Stomach (tissue), 19 donors: Measurements from ENCODE around the gene CTH. TPM values are rescaled to one million over a fixed set of nuclear protein-coding genes. Genes with fewer than 3 reads are reported as not detected.
"Not testable (repeated sequence)": the region's sequence is repeated elsewhere in the genome, so short reads cannot be mapped to it uniquely, and the experiment has no call there.

Experiments
- DNase-seq, 2 donors: peaks; one replicate each; pipeline versions ENCODE4 v3.0.0 to v3.0.0-alpha.2; 2013 to 2019
- H3K27ac ChIP-seq, 5 donors: fragments of 200-600 bp in 4 of 5; sonication (generic) in 4 of 5; one replicate each; pipeline ENCODE4 v1.5.1; 2013 to 2019; ENCODE audit warnings: mild to moderate bottlenecking in 1 of 5, moderate library complexity in 1 of 5
- H3K27me3 ChIP-seq, 3 donors: fragments of 200-600 bp; sonication (generic); one replicate each; pipeline ENCODE4 v1.5.1; 2017 to 2019; ENCODE audit warnings: mixed run types in 1 of 3
- H3K36me3 ChIP-seq, 4 donors: fragments of 200-600 bp; sonication (generic); 1 replicate in 3 of 4; 2 replicates in 1 of 4; pipeline ENCODE4 v1.5.1; 2016 to 2019
- H3K4me1 ChIP-seq, 4 donors: fragments of 200-600 bp; sonication (generic); one replicate each; pipeline ENCODE4 v1.5.1; 2016 to 2019
- H3K4me3 ChIP-seq, 4 donors: fragments of 200-600 bp; sonication (generic) in 3 of 4; one replicate each; pipeline ENCODE4 v1.5.1; 2016 to 2019; ENCODE audit warnings: mild to moderate bottlenecking in 1 of 4
- H3K9me3 ChIP-seq, 4 donors: fragments of 200-600 bp; sonication (generic); one replicate each; pipeline ENCODE4 v1.5.1; 2016 to 2019
- CTCF ChIP-seq, 7 experiments: fragments of 450-650 bp in 4 of 7; fragments of 200-600 bp in 3 of 7; sonication (generic) in 3 of 7; IDR thresholded peaks; one replicate each; pipeline ENCODE4 v1.5.1; 2016 to 2019; ENCODE audit warnings: antibody characterized with exemption in 7 of 7, control low read depth in 2 of 7, mild to moderate bottlenecking in 1 of 7
- EP300 ChIP-seq: sonication (generic); formaldehyde crosslinking; IDR thresholded peaks from one replicate; pipeline ENCODE4 v1.6.1; 2017; ENCODE audit warnings: antibody characterized with exemption
- POLR2A ChIP-seq, 4 donors: fragments of 450-650 bp; IDR thresholded peaks; one replicate each; pipeline ENCODE4 v1.6.1; 2016; ENCODE audit warnings: antibody characterized with exemption in 4 of 4, control low read depth in 2 of 4, mild to moderate bottlenecking in 1 of 4, moderate library complexity in 1 of 4
- POLR2AphosphoS5 ChIP-seq, 3 donors: sonication (generic); formaldehyde crosslinking; IDR thresholded peaks; one replicate each; pipeline ENCODE4 v1.6.1; 2016; ENCODE audit warnings: antibody characterized with exemption in 3 of 3
- WGBS, 5 donors: extraction: QIAGEN DNeasy Blood & Tissue Kit in 3 of 5; methylation state at CpG; one replicate each; pipeline versions ENCODE4 v1.1.5 to v1.1.7; 2013 to 2018; 5-methylcytosine and 5-hydroxymethylcytosine counted together
- intact Hi-C: fragments of 100-400 bp; cut with DNase I; formaldehyde crosslinking; loops from one replicate; pipeline ENCODE4 v1.15.1; 2023; ENCODE audit warnings: low total_unique reads
- long read RNA-seq, 10 donors: transcript quantifications; one replicate each; lab custom pipeline, GENCODE V29; 2026
- polyA plus RNA-seq, 3 donors: library from polyadenylated mRNA; stranded (reverse); fragments of 200-250 nt; gene quantifications; one replicate each; pipeline ENCODE4 v1.2.3, GENCODE V29; 2013
- total RNA-seq, 5 donors: library from RNA; depleted of rRNA; stranded (reverse); fragments of >200 nt; gene quantifications; one replicate each; pipeline versions ENCODE4 v1.1.0 to v1.2.3, GENCODE V29; 2014 to 2016
- donor health status: healthy with polysubstance abuse.
- donor health status: Bipolar disorder and iron deficiency.
- donor health status: healthy.

The CTH gene
- total RNA-seq (10 to 100 TPM in 1 of 5 donors, 1 to 10 TPM in 3, under 1 TPM in 1; 0.89 to 16.9 (median 5.5) TPM), polyA plus RNA-seq (1 to 10 TPM; 5.5 to 8.6 (median 5.8) TPM)
- long read RNA-seq, donor 1 = 0 reads
- long read RNA-seq, donor 2, partial matches to known transcripts = 0 of 3 reads
- long read RNA-seq, donor 2, other reads (novel, unspliced or antisense) = 0 of 3 reads
- long read RNA-seq, donor 3, partial matches to known transcripts = 0 of 2 reads
- long read RNA-seq, donor 3, other reads (novel, unspliced or antisense) = 0 of 2 reads
- long read RNA-seq, donor 4, partial matches to known transcripts = 0 of 1 reads
- long read RNA-seq, donor 4, other reads (novel, unspliced or antisense) = 0 of 1 reads
- long read RNA-seq, donor 5, partial matches to known transcripts = 0 of 1 reads
- long read RNA-seq, donor 5, other reads (novel, unspliced or antisense) = 0 of 1 reads
- long read RNA-seq, donor 6 = 0 reads
- long read RNA-seq, donor 7, partial matches to known transcripts = 0 of 1 reads
- long read RNA-seq, donor 7, other reads (novel, unspliced or antisense) = 0 of 1 reads
- long read RNA-seq, donor 8, partial matches to known transcripts = 0 of 2 reads
- long read RNA-seq, donor 8, other reads (novel, unspliced or antisense) = 0 of 2 reads
- long read RNA-seq, donor 9, partial matches to known transcripts = 0 of 1 reads
- long read RNA-seq, donor 9, other reads (novel, unspliced or antisense) = 0 of 1 reads
- long read RNA-seq, donor 10 = 0 reads

- peak in 2 of 4 donors; percentile 84 to 98 for TF ChIP-seq POLR2A (IDR thresholded peaks at IDR 0.05)
- TF ChIP-seq CTCF (IDR thresholded peaks at IDR 0.05) = no peak
- TF ChIP-seq EP300 = peak; percentile 83
- peak; percentile 86 to 97 (median 96) for TF ChIP-seq POLR2AphosphoS5 (IDR thresholded peaks at IDR 0.05)
- Histone ChIP-seq H3K27ac (peak within 1 kb of the TSS; percentile 92 to 99 (median 96)), H3K9me3 (no peaks in the 10 kb centered on the region), H3K4me1 (peaks cover 5 to 33% (median 19%) of the 10 kb centered on the region in 4 donors), H3K27me3 (no peaks in the 10 kb centered on the region), H3K4me3 (peak within 1 kb of the TSS; percentile 60 to 72 (median 66)), H3K36me3 (peaks cover 0 to 3% (median under 1%) of the 10 kb centered on the region in 4 donors)
- intact Hi-C loops = no loop called here
- 0 to 1% (median 0%) methylated on average over 28 to 48 of the region's 48 CpGs for WGBS, 5 donors
- peak; percentile 98 to 99 for DNase-seq
Measured at GRCh38 chr1:70410604-70411359, at the start of gene CTH. TSS of gene CTH (plus strand) at chr1:70411268. CDS start at chr1:70411416, 148 bp downstream.

DNA sequence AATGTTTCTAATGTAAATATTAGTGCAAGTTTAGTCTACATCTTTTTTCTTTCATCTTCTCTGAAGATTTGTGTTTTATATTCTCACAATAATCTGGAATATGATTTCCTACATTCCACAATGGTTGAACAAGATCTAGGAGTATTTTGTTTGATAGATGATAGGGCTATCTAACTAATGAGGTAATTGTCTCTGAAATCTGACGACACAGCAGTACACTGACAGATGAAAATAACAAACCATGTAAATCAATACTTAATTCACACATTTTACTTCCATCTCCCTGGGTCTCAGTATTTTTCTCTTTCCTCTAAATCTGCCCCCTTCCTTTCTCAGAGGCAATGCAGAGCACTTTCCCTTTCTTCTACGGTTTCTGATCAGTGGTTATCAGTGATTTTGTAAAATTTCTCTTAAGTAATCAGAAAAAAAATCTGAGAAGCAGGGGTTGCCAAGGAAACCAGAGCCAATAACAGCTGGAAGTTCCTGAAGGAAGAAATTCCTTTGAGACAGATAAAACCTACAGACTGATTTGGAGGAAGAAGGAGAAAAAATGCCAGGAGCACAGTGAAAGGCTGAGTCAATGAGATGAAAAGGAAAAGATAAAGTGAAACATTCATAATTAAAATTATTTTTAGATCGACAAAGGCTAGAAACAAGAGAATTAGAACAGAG lies 49.2 kb upstream of the CTH start:
- Histone ChIP-seq H3K4me3 (no peak overlapping the region), H3K4me1 (no peaks in the 10 kb centered on the region), H3K27ac (no peak overlapping the region), H3K36me3 (peaks cover 0 to under 1% (median 0%) of the 10 kb centered on the region in 4 donors), H3K27me3 (no peaks in the 10 kb centered on the region), H3K9me3 (no peaks in the 10 kb centered on the region)
- TF ChIP-seq CTCF (IDR thresholded peaks at IDR 0.05) = no peak
- no peak for TF ChIP-seq POLR2A (IDR thresholded peaks at IDR 0.05)
- no peak for TF ChIP-seq POLR2AphosphoS5 (IDR thresholded peaks at IDR 0.05)
- TF ChIP-seq EP300 = no peak
- 37 to 61% (median 55%) methylated on average over 3 of the region's 3 CpGs for WGBS, 5 donors
- peak in 1 of 2 donors; percentile 7 for DNase-seq
- intact Hi-C loops = no loop called here

DNA sequence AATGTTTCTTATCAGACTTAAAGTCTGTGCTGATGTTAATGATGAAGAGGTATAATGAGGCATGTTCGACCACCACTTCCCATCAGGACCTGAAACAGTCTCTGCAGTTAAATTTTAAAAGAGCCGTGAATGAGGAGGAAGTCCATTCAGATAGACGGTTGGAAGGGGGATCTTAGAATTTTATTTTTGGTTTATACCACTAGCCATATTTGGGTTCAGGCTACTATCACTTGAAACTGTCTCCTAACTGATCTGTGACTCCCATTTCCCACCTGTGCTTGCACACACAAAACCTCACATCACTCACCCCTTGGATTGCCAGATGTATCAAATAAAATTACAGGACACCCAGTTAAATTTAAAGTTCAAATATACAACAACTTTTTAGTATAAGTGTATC lies 46.6 kb upstream of the CTH start:
- DNase-seq = no peak
- Histone ChIP-seq H3K9me3 (no peaks in the 10 kb centered on the region), H3K27ac (no peak overlapping the region), H3K4me3 (no peak overlapping the region), H3K36me3 (peaks cover 0 to 17% (median 2%) of the 10 kb centered on the region in 4 donors), H3K4me1 (no peaks in the 10 kb centered on the region), H3K27me3 (no peaks in the 10 kb centered on the region)
- no peak for TF ChIP-seq EP300
- TF ChIP-seq POLR2A (IDR thresholded peaks at IDR 0.05) = no peak
- no peak for TF ChIP-seq POLR2AphosphoS5 (IDR thresholded peaks at IDR 0.05)
- TF ChIP-seq CTCF (IDR thresholded peaks at IDR 0.05) = no peak
- whole genome bisulfite sequencing, 5 donors = 66 to 75% (median 71%) methylated on average over 3 of the region's 3 CpGs
- intact Hi-C loops = no loop called here

DNA sequence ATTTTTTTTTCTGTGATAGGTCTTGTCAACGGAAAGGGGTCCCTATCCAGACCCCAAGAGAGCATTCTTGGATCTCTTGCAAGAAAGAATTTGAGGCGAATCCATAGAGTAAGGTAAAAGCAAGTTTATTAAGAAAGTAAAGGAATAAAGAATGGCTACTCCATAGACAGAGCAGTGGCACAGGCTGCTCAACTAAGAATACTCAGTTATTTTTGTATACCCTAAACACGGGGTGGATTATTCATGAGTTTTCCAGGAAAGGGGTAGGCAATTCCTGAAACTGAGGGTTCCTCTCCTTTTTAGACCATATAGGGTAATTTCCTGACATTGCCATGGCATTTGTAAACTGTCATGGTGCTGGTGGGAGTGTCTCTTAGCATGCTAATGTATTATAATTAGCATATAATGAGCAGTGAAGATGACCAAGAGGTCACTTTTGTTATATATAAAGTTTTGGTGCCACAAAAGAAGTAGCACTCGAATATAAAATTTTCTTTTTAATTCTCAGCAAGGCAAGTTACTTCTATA lies 44.6 kb upstream of the CTH start:
- H3K4me1 ChIP-seq, H3K27me3 ChIP-seq, intact Hi-C loops, DNase-seq, H3K4me3 ChIP-seq, H3K9me3 ChIP-seq, H3K27ac ChIP-seq: not testable (repeated sequence)
- WGBS, 5 donors = 89 to 96% (median 93%) methylated on average over 4 of the region's 4 CpGs
- H3K36me3 ChIP-seq = peaks cover 0 to 29% (median 2%) of the 10 kb centered on the region in 4 donors

DNA sequence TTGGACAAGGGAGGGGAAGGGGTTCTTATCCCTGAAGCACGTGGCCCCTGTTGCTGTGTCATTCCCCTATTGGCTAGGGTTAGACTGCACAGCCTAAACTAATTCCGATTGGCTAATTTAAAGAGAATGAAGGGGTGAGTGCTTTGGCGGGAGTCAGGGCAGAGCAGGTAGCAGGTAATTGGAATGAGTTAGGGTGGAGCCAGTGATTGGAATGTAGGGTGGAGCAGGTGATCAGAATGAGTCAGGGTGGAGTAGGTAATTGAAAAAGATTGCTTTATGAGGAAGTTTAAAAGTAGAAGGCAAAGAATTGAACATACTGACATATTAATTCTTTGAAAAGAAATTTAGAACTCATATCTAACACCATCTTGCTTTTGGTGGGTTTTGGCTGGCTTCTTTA lies 44.1 kb upstream of the CTH start:
- DNase-seq = peak in 1 of 2 donors; percentile 17
- H3K9me3 ChIP-seq, intact Hi-C loops, H3K4me3 ChIP-seq, H3K4me1 ChIP-seq, H3K27me3 ChIP-seq, H3K27ac ChIP-seq: not testable (repeated sequence)
- H3K36me3 ChIP-seq = peaks cover 0 to 29% (median 2%) of the 10 kb centered on the region in 4 donors
- 64 to 83% (median 79%) methylated on average over 3 of the region's 3 CpGs for WGBS, 5 donors

- H3K27me3 ChIP-seq, H3K4me1 ChIP-seq, H3K9me3 ChIP-seq, DNase-seq, H3K27ac ChIP-seq, intact Hi-C loops, H3K4me3 ChIP-seq: not testable (repeated sequence)
- peaks cover 0 to 29% (median 2%) of the 10 kb centered on the region in 4 donors for H3K36me3 ChIP-seq
- 75 to 78% (median 77%) methylated on average over 5 of the region's 5 CpGs for WGBS, 5 donors
Measured at GRCh38 chr1:70367397-70367796, 43.7 kb upstream of the CTH start.

DNA sequence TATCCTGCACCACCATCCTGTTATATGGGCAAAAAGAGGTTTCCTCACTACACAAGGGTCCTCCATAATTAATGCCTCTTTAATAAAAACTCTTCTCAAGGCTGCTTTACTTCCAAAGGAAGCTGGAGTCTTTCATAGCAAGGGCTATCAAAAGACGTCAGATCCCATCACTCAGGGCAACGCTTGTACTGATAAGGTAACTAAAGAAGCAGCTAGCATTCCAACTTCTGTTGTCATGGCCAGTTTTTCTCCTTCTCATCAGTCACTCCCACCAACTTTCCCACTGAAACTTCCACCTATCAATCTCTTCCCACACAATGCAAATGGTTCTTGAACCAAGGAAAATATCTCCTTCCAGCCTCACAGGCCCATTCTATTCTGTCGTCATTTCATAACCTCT lies 39.5 kb upstream of the CTH start:
- H3K4me1 ChIP-seq, H3K27ac ChIP-seq, H3K9me3 ChIP-seq, intact Hi-C loops, H3K4me3 ChIP-seq, DNase-seq, H3K27me3 ChIP-seq: not testable (repeated sequence)
- peaks cover 0 to 29% (median 2%) of the 10 kb centered on the region in 4 donors for H3K36me3 ChIP-seq
- 66 to 83% (median 74%) methylated on average over 3 of the region's 3 CpGs for WGBS, 5 donors
